HG03342 (cell line): ENCODE data around the gene FGF12.

Source experiments
- ATAC-seq: cut with Tn5 transposase; IDR thresholded peaks from one replicate; pipeline ENCODE4 v1.9.1; 2021; ENCODE audit warnings: mild to moderate bottlenecking, moderate library complexity; ENCODE audit not compliant: unreplicated experiment

The FGF12 gene

GRCh38 chr3:192505731-192506130, 221.6 kb downstream of the FGF12 start:
- ATAC-seq = no peak

DNA sequence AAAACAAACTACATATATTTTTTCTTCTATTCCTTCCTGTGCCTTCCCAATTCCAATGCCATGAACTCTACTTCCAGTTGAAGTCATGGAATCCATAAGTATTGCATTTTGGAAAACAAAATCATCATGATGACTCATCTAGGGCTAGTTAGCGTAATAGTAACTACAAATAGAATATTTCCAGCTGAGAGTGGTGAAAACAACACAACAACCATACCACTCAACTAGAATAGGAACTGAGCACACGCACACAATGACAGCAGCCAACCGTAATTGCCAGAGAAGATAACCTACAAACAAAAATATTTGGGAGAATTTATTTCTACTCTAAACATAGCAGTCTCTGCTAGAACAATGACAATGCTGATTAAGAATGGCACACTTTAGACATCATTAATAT, 225.9 kb downstream of the FGF12 start:
- no peak for ATAC-seq

- no peak for ATAC-seq
These were observed 230.3 kb downstream of the FGF12 start for GRCh38 chr3:192496905-192497587.

GRCh38 chr3:192494174-192494573, 233.2 kb downstream of the FGF12 start:
- peak; percentile 94 for ATAC-seq

DNA sequence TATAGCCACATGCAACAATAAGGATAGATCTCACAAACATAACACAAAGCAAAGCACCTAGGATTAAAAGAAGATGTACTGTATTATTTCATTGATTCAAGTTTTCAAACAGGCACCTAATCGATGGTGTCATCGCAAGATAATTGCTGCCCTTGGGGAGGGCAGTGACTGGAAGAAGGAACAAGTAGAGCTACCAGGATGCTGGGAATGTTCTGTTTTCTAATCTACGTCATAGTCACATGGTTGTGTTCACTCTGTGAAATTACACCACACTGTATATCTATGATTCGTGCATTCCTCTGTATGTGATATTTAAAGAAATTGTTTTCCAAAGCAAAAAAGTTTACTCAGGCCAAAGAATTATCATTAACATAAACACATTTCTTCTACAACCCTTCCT, 236.6 kb downstream of the FGF12 start:
- ATAC-seq = no peak

DNA sequence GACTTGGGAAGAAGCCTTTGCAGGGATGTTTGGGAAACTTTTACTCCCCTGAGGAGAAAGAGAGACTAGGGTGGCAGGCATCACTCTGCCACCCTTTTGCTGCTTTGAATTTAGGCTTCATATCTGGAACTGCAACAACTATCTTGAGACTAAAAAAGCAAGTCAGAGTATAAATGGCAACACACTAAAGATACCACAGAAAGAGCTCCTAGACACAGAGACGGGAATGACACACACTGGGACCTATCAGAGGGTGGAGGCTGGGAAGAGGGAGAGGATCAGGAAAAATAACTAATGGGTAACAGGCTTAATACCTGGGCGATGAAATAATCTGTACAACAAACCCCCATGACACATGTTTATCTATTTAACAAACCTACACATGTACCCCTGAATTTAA, 237.8 kb downstream of the FGF12 start:
- no peak for ATAC-seq

DNA sequence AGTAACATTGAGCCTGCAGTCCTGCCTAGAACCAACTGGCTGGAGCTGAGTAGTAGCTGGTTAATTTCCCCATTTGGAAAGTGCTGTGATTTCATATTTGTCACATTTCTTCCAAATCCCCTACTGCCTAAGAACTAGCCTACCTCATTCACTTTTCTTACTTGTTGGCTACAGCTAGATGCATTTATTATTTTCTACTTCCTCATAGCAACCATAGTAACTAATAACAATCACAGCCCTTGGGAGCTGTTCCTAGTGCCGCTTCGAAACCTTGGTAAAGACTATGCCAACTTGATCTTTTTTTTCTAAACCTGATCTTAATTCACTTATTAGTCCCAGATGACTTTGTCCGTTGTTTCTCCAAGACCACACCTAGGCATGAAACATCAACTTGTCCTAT, 240.3 kb downstream of the FGF12 start:
- no peak for ATAC-seq

DNA sequence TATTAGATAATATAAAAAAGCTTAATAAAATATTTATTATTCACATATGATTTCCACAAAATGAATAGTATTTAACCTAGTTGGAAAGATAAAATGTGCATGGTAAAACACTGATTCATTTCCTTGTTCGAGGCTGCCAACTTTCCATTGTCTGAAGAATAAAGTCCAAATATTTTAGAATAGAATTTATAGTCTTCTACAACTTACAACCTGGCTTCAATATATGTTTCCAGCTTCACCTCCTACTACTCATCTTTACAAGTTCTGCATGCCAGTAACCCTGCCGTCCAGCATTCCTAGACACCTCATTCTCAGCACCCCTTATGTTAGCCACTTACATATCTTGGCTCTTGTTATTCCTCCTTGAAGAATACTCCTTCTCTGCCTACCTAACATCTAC, 244.5 kb downstream of the FGF12 start:
- ATAC-seq = no peak

DNA sequence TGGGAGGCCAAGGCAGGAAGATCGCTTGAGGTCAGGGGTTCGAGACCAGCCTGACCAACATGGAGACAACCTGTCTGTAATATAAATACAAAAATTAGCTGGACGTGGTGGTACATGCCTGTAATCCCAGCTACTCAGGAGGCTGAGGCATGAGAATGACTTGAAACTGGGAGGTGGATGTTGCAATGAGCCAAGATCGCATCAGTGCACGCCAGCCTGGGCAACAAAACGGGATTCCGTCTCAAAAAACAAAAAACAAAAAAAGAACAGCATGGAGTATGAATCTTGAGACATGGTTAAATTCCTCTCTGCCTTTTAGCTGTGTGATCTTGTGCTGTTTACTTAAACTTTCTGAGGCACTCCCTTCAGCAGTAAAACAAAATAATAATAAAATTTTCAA, 244.9 kb downstream of the FGF12 start:
- ATAC-seq = no peak

DNA sequence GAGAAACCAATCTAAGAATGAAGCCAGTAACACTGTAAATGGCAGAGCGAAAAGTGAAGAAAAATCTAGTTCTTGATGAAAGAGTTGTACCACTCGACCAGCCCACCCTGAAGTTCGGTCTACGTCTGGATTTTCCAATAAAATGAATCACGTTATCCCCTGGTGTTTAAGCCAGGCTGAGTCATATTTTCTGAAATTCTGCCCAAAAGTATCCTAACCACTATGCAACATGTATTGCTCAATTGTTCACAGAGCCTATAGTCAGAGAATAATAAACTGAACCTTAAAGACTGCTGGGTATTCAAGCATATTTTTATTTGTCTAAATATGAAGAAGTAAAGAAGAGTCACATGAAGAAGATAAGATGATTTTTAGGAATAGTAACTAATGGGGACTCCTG, 245.7 kb downstream of the FGF12 start:
- no peak for ATAC-seq

GRCh38 chr3:192467230-192468140, 259.9 kb downstream of the FGF12 start:
- peak; percentile 96 for ATAC-seq

GRCh38 chr3:192449036-192449435, 278.3 kb downstream of the FGF12 start:
- no peak for ATAC-seq

- no peak for ATAC-seq
These were observed 281.3 kb downstream of the FGF12 start for GRCh38 chr3:192445770-192446644.

- ATAC-seq = no peak
These were observed 282.6 kb downstream of the FGF12 start for GRCh38 chr3:192444791-192445106.

- peak; percentile 95 for ATAC-seq
These were observed 283.1 kb downstream of the FGF12 start for GRCh38 chr3:192444096-192444790.

DNA sequence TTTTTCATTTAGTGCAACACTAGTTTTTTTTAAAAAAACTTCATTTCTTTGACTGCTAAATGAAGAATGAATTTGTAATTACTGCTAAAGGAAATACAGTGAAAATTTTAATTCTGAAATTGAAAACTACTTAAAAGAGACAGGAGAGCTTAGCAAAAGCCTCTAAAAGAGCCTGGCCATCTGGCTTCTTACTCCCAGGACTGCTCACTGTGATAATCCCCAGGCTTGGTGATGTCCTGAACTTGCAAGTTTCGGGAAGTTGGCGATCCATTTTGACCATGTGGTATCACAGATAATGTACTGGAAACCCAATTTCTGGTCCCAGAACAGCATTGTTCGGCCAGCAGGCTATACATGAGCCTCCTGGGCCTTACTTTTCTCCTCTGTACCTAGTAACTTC, 292.1 kb downstream of the FGF12 start:
- no peak for ATAC-seq

- ATAC-seq = no peak
These were observed 293.2 kb downstream of the FGF12 start for GRCh38 chr3:192434186-192434585.

DNA sequence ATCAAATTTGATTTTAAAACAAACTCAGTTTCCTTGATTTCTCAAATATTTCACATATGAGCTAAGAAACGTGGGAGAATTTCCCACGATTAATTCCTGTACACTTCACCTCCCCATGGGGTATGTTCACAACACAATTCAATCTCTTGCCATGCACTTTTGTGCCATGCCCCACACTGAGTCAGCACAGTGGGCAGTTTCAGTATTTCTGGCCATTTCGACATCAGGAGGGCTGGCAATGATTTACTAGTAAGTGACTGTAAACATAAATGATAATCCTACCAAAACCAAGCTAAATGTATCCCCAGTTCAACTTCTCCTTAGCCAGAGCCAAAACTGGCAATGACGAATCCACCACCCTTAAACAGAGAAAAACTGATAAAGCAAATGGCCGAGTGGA, 293.6 kb downstream of the FGF12 start:
- no peak for ATAC-seq

- no peak for ATAC-seq
These were observed 304.4 kb downstream of the FGF12 start for GRCh38 chr3:192422997-192423342.

DNA sequence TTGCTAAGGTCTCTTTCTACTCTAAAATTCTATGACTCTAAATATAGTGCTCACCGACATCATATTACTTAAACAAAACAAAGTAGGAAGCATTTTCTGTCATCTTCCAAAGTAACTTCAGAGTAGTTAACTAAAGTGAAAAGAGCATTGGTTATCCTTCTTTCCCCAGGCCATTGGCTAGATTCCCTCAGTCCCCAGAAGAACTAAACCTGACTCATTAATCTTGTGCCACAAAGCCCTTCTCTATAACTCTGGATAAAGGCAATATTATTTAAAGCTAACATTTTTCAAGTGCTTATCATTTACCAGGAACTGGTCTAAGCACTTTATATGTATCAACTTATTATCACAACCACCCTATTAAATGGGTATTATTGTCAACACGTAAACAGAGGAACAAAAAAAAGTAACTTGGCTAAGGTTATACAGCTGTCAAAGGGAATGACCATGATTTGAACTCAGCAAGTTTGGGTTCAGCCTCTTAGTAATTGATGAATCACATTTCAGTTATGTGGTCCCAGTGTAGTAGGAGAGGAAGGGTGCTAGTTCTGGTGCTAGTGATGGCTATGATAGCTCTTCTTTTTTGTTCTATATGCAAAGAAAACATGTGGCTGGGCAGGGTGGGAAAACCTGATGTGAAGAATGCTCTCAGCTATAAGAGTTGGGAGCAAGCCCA, 304.9 kb downstream of the FGF12 start:
- no peak for ATAC-seq
